Adrenal gland (tissue), 12 donors: ENCODE results near the gene ADORA1. TPM values are rescaled to one million over a fixed set of nuclear protein-coding genes. Genes with fewer than 3 reads are reported as not detected.

Experiments used
- DNase-seq, 7 donors: peaks; one replicate each; pipeline ENCODE4 v3.0.0-alpha.2; 2019 to 2020
- H3K27ac ChIP-seq, 5 donors: fragments of 200-600 bp; sonication (generic) in 4 of 5; 1 replicate in 3 of 5; 2 replicates in 2 of 5; pipeline versions ENCODE4 v1.5.1 to v1.8.0; 2016 to 2020; ENCODE audit warnings: mild to moderate bottlenecking in 1 of 5
- H3K27me3 ChIP-seq: fragments of 200-600 bp; 2 replicates; pipeline ENCODE4 v1.8.0; 2021
- H3K36me3 ChIP-seq, 2 donors: fragments of 200-600 bp; replicated peaks in 1 of 2; 1 replicate in 1 of 2; 2 replicates in 1 of 2; pipeline versions ENCODE4 v1.5.1 to v1.8.0; 2018 to 2022
- H3K4me1 ChIP-seq, 2 donors: fragments of 200-600 bp; replicated peaks in 1 of 2; 1 replicate in 1 of 2; 2 replicates in 1 of 2; pipeline versions ENCODE4 v1.5.1 to v1.8.0; 2018 to 2021
- H3K4me3 ChIP-seq, 4 donors: fragments of 200-600 bp; sonication (generic) in 3 of 4; one replicate each; pipeline ENCODE4 v1.5.1; 2016 to 2018
- H3K9me3 ChIP-seq, 3 donors: fragments of 200-600 bp; sonication (generic) in 1 of 3; replicated peaks in 1 of 3; 1 replicate in 2 of 3; 2 replicates in 1 of 3; pipeline versions ENCODE4 v1.5.1 to v1.8.0; 2016 to 2021
- POLR2A ChIP-seq, 2 donors: fragments of 450-650 bp; IDR thresholded peaks; one replicate each; pipeline ENCODE4 v1.6.1; 2017; ENCODE audit warnings: antibody characterized with exemption in 2 of 2, mild to moderate bottlenecking in 2 of 2, moderate library complexity in 1 of 2
- WGBS, 4 donors: extraction: QIAGEN DNeasy Blood & Tissue Kit in 2 of 4; methylation state at CpG; one replicate each; pipeline versions ENCODE4 v1.1.5 to v1.1.7; 2013 to 2017; 5-methylcytosine and 5-hydroxymethylcytosine counted together
- intact Hi-C, 2 donors: fragments of 100-400 bp; cut with DNase I; formaldehyde crosslinking; loops; one replicate each; pipeline versions ENCODE4 v1.14.1 to v1.15.0; 2022 to 2023
- polyA plus RNA-seq, 3 donors: library from polyadenylated mRNA; stranded (reverse); fragments of 200-250 nt in 2 of 3; fragments of 350-450 nt in 1 of 3; fragmentation: Illumina TruSeq in 1 of 3; extraction: RNeasy Lipid Tissue Mini Kit (QIAGEN cat#74804) in 1 of 3; gene quantifications; one replicate each; pipeline ENCODE4 v1.2.3, GENCODE V29; 2013 to 2014
- total RNA-seq, 9 donors: library from RNA; depleted of rRNA in 4 of 9; stranded (reverse); fragments of >200 nt in 4 of 9; fragments of 120-200 nt in 1 of 9; fragmentation: NEBNext Ultra II Directional in 1 of 9; extraction: Animal tissue kit (Norgen Biotek cat#: 25700) in 1 of 9; gene quantifications; one replicate each; pipeline versions ENCODE4 v1.1.0 to v1.2.4, GENCODE V29; 2013 to 2023
- TF ChIP-seq, protein P1 (sequence below), 6 experiments: fragments of 450-650 bp in 4 of 6; fragments of 200-600 bp in 2 of 6; sonication (generic) in 1 of 6; IDR thresholded peaks; 1 replicate in 5 of 6; 2 replicates in 1 of 6; pipeline versions ENCODE4 v1.5.1 to v1.8.0; 2016 to 2021; ENCODE audit warnings: antibody characterized with exemption in 6 of 6, mild to moderate bottlenecking in 2 of 6, moderate library complexity in 1 of 6
- donor health status: healthy with polysubstance abuse.
- donor health status: Bipolar disorder and iron deficiency.
- donor health status: DM: yes; HTN: yes; CAD: no.
- donor health status: DM: no; HTN: no; CAD: no.
- donor health status: DM: no; HTN: no; CAD: no.
- donor health status: DM: yes; HTN: yes; CAD: no.

ADORA1 gene
- total and polyA plus RNA-seq, 12 donors: 0.14 to 1.7 (median 0.59) TPM

DNA sequence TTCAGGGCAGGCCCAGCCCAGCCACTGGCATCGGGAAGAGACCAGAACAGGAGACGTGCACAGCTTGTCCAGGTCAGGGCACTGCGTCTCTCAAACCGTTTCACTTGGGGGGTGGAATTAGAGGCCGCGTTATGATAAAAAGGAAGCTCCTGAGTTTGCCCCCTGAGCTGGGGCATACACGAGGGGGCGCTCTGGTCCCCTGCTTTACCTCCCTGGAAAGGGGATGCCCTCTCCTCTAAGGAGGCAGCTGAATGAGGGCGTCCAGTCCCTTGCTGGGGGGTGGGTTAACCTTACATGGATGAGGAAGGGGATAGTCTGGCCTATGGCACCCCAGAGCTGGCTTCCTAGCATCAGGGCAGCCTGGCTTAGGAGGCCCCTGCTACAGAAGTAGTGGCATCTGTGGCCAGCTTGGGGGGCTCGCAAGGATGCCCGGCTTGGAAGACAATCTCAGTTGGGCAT is 44.0 kb upstream of the ADORA1 start:
- H3K27ac ChIP-seq: no peak overlapping the region
- no peak overlapping the region for H3K4me3 ChIP-seq
- H3K27me3 ChIP-seq: no peaks in the 10 kb centered on the region
- no peaks in the 10 kb centered on the region for H3K36me3 ChIP-seq
- DNase-seq: peak in 2 of 7 donors; percentile 11 to 33
- H3K4me1 ChIP-seq: no peaks in the 10 kb centered on the region
- no peak for TF ChIP-seq POLR2A (IDR thresholded peaks at IDR 0.05)
- TF ChIP-seq, protein P1, sequence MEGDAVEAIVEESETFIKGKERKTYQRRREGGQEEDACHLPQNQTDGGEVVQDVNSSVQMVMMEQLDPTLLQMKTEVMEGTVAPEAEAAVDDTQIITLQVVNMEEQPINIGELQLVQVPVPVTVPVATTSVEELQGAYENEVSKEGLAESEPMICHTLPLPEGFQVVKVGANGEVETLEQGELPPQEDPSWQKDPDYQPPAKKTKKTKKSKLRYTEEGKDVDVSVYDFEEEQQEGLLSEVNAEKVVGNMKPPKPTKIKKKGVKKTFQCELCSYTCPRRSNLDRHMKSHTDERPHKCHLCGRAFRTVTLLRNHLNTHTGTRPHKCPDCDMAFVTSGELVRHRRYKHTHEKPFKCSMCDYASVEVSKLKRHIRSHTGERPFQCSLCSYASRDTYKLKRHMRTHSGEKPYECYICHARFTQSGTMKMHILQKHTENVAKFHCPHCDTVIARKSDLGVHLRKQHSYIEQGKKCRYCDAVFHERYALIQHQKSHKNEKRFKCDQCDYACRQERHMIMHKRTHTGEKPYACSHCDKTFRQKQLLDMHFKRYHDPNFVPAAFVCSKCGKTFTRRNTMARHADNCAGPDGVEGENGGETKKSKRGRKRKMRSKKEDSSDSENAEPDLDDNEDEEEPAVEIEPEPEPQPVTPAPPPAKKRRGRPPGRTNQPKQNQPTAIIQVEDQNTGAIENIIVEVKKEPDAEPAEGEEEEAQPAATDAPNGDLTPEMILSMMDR (IDR thresholded peaks at IDR 0.05): no peak
- WGBS, 4 donors: 79 to 96% (median 84%) methylated on average over 4 to 11 of the region's 11 CpGs
- intact Hi-C loops: no loop called here
- no peaks in the 10 kb centered on the region for H3K9me3 ChIP-seq

DNA sequence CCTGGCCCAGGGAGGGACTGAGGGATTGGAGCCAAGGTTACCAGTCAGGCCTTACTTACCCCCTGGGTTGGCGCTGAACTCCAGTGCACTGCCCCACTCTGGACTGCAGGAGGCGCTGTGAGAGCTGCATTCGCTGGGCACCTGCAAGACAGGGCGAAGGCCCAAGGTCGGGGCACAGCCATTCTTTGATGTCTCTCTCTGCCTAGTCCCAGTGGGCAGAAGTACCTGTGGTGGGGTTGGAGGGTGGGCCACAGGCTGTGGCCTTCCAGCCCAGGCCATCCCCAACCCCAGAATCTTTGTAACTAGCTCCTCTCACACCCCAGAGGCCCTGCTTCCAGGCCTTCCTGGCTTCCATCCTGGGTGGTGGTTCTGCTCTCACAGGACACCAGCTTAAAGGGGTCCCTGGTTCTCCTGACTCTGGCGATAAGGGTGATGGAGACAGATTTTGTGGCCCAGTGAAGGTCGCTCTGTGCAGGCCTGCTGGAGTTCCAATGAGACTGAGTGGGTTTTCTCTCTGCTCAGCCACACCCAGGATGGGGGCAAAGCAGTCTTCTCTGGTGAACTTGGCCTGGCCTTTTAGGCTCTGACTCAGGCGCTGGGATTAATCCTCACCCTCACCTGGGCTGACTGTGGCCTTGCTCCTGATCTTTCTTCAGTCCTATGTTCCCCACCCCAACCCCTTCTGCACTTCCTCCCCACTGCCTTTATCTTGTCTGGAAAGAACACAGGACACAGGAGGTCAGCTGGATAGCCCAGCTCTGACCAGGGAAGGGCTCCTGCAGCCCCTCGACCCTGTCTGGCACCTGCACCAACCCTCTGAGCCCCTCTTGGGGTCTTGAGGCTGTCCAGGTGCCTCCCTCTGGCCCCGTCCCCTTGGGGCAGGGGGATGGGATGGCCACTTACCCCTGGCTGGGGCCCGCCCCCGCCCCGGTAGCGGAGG is 42.7 kb upstream of the ADORA1 start:
- H3K4me3 ChIP-seq: no peak overlapping the region
- H3K36me3 ChIP-seq: no peaks in the 10 kb centered on the region
- no peaks in the 10 kb centered on the region for H3K27me3 ChIP-seq
- no peak for TF ChIP-seq POLR2A (IDR thresholded peaks at IDR 0.05)
- TF ChIP-seq, protein P1 (IDR thresholded peaks at IDR 0.05): no peak
- no peaks in the 10 kb centered on the region for H3K4me1 ChIP-seq
- intact Hi-C loops: no loop called here
- no peak overlapping the region for H3K27ac ChIP-seq
- no peaks in the 10 kb centered on the region for H3K9me3 ChIP-seq
- 80 to 95% (median 90%) methylated on average over 6 to 14 of the region's 14 CpGs for WGBS, 4 donors
- DNase-seq: peak in 2 of 7 donors; percentile 13 to 48

DNA sequence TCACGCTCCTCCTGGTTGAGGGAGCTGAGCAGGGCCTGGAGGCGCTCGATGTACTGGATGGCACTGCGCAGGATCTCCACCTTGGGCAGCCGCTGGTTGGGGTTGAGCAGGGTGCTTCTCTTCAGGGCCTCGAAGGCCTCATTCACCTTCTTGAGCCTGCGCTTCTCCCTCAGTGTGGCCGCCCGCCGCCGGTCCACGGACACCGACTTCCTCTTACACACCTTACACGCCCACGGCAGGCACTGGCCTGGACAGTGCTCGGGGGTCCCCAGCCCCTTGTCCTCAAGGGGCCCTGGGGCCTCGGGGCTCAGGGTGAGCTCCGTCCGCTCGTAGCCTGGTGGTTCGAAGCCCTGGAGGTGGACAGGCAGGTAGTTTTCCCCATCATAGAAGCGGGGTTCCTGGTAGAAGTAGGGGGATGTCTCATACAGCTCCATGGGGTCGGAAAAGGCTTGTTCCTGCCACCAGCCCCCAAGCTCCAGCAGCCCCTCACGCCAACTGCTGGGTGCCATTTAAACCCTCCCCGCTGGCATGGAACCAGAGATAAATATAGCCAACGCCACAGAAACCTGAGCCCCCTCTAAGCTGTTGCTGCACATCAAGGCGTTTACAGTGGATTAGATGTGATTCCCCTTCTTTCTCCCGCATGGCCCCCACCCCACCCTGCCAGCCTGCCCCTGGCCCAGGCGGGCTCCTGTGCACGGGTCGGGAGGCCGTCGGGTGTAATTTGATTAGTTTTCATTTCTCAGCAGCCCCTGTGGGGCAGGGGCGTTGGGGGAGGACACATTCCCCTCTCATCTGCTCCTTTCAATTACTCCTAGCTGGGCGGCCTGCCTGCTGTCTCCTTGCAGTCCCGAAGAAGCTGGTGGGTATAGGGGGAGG is 41.8 kb upstream of the ADORA1 start, which contains the start of gene MYOG:
TSS of gene MYOG (minus strand) at position 485 of the 879 bp plus-strand sequence. CDS start at position 434, 51 bp downstream.
- WGBS, 4 donors: 83 to 89% (median 86%) methylated on average over 23 to 36 of the region's 36 CpGs
- Histone ChIP-seq H3K27ac (no peak within 1 kb of the TSS), H3K27me3 (no peaks in the 10 kb centered on the region), H3K9me3 (no peaks in the 10 kb centered on the region), H3K36me3 (no peaks in the 10 kb centered on the region), H3K4me3 (no peak within 1 kb of the TSS), H3K4me1 (no peaks in the 10 kb centered on the region)
- TF ChIP-seq, protein P1 (IDR thresholded peaks at IDR 0.05): no peak
- TF ChIP-seq POLR2A (IDR thresholded peaks at IDR 0.05): no peak
- peak in 1 of 7 donors; percentile 31 for DNase-seq
- intact Hi-C loops: no loop called here
